Measurements from ENCODE around the gene USP53.
"Not testable (repeated sequence)": the region's sequence is repeated elsewhere in the genome, so short reads cannot be mapped to it uniquely, and the experiment has no call there.

The USP53 gene

DNA sequence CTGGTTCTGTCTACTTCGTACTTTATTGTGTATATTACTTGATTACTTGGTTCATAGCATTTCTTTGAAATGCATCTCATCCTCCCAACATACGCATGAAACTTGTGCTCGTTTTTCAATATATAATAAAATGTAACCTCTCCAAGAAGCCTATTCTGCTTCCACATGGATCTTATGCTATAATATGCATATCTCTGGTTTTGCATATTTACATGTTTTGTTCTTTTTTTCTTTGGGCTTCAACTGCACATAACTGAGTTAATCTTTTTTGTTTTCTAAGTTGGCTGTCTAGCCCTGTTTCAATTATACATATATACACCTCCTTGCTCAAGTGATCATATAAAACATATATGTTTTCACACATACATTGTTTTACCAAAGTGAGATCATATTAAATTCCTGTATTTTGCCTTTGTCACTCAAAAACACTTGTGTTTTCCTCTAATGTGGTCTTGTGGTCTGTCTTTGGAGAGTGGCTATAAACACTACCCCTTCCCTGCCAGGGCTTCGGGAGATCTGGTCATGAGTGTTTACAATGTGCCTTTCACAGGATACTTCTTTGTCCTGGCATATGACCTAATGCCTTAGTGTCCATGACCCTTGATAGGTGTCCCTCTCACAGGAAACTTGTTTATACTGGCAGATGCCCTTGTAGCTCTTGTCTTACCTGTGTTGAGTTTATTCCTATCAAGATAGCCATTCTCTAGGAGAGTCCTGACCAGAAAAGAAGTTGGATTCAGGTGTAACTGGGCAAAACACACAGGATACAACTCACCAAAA, 17.6 kb downstream of the USP53 start:
- no peak for DNase-seq

DNA sequence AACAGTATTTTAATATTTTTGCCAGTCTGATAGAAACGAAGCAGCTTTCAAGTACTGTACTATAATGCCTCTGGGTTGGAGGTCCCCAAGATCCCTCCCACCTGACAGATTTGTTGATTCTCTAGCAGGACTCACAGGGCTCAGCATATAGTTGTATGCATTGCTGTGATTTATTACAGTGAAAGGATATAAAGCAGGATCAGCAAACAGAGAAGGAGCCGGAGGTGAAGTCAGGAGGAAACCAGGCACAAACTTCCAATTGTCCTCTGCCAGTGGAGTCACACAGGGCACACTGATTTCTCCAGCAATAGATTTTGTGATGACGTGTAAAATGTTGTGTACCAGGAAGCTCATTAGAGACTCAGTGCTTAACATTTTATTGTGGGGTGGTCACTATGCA, 19.0 kb downstream of the USP53 start:
- DNase-seq, result no peak

DNA sequence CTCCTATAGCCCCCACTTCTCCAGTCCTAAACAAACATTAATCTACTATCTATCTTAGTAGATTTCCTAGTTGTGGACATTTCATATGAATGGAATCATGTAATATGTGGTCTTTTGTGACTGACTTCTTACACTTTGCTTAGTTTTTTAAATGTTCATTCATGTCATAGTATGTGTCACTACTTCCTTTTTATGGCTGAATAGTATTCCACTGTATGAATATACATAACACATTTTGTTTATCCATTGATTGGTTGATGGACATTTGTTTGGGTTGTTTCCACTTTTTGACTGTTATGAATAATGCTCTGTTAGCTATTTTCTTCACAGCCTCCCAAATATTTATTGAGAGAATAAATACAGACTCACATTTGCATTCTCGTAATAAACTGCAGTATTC, 19.8 kb downstream of the USP53 start:
- no peak for DNase-seq

DNA sequence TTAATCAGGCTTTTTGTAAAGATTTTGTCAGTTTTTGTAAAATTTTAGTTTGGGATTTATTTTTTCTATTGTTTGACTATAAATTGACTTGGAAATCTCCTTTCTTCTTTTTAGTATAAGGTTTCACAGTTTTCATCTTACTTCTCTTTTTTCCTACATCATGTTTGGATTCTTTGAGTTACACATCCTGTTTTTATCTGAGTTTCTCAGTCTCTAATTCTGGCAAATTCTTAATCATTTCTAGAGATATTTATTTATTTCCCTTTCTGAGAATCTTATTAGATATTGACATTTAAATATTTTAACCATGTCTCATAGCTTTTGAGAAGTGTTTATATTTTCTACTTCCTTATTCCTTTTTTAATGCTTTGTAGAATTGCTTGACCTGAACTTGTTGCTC, 20.7 kb downstream of the USP53 start:
- no peak for DNase-seq

DNA sequence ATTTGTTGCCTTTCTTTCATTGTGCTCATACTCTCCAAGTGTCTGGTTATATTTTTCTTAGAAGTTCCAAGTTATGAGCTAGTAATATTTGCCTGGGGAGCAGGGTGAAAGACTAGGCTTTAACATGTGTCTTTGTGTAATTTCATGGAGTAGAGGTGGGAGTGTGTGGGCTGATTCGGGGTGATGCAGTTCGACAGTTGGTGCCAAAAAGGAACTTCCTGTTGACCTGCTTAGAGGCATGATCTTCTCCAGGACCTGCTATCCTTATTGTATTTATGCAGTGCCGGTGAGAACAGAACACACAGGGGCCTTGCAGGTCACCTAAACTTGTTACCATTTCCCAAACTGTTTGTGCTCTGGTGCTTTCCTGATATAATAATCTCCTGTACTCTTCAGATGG, 21.2 kb downstream of the USP53 start:
- DNase-seq, result no peak

DNA sequence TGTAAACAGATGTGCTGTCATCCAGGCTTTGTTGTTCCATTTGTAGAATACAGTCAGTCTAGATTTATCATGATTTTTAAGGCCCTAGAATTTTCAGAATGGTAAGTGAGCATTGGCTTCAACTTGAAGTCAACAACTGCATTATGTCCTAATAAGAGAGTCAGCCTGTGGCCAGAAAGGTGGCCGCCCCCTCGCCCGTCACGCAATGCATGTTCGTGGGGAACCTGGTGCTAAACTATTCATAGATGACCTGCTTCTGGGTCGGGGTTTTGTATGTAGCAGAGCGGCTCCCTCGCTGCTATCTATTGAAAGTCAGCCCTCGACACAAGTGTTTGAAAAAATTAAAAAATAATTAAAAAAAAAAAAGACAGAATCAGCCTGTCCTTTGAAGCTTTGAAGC, 24.7 kb downstream of the USP53 start:
- DNase-seq, result no peak

DNA sequence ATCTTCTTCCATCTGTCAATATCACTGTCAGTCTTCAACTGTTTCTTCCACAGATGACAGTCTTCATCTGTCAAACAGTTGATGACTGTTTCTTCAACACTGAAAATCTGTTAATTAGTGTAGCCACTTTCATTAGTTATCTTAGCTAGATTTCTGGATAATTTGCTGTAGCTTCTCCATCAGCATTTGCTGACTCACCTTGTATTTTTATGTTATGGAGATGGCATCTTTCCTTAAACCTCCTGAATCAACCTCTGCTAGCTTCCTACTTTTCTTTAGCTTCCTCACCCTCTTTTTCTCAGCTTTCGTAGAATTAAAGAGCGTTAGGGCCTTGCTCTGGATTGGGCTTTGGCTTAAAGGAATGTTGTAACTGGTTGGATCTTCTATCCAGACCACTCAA, 25.1 kb downstream of the USP53 start:
- no peak for DNase-seq

DNA sequence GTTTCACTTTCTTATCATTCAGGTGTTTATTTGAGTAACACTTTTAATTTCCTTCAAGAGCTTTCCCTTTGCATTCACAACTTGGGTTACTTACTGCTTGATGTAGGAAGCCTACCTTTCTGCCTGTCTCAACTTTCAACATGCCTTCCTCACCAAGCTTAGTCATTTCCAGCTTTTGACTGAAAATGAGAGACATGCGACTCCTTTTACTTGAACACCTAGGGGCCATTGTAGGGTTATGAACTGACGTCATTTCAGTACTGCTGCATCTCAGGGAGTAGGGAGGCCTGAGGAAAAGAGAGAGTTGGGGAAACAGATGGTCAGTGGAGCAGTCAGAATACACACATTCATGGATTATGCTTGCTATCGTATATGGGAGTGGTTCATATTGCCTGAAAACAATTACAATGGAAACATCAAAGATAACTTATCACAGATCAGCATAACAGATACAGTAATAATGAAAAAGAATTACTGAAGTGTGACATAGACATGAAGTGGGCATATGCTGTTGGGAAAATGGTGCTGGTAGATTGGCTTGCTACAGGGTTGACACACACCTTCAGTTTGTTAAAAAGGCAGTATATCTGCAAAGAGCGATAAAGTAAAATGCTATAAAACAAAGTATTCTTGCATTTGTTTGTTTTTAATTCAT, 25.7 kb downstream of the USP53 start:
- no peak for DNase-seq

DNA sequence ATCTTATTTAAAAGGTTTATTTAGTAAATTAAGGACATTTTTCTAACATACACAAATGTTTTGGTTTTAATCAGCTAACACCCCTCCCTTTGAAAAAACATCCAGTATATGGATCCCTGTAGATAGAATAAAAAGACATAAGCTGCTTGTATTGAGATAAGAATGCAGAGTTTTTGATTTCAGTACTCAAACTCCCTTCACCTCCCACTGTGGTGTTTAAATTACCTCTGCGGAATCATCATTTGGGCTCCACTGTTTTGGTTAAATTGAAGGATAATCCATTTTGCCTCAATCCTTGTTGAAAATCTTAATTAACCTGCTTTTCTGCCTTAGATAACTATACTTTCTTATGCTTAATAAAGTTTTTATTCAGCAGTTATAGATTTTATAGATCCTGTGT, 27.6 kb downstream of the USP53 start:
- DNase-seq, result no peak

DNA sequence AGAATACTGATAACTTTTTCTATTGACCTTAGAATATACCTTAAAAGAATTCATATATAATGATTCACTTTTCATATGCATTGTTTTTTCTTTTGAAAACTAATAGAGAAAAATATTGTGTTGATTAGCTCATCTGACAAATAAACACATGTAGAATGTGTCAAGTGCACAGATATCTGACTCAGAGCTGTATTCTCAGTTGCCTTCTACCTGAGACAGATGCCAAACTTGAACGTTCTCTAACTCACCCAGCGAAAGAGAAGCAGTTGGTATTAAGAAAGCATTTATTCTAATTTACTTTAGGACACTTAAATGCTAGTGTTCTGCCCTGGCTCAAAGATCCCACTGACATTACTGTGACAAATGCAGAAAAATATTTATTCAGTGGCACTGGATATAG, 28.1 kb downstream of the USP53 start:
- DNase-seq, result no peak

DNA sequence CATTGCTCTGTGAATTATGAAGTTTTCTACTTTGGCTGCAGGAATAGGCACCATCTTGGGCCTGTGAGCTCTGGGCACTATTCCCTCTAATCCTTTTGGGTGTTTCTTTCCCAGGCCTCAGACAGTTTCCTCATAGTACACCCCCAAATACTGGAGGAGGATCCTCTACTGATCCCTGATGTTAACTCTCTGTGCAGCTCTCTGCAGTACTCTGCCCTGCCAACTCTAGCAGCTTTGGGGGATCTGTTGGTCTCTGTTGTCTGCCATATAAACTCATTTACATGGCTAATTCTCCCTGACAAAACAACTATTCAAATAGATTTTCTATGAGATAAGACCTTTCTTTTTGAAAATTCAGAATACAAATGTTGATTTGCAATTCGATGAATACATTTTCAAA, 29.9 kb downstream of the USP53 start:
- DNase-seq, result no peak

DNA sequence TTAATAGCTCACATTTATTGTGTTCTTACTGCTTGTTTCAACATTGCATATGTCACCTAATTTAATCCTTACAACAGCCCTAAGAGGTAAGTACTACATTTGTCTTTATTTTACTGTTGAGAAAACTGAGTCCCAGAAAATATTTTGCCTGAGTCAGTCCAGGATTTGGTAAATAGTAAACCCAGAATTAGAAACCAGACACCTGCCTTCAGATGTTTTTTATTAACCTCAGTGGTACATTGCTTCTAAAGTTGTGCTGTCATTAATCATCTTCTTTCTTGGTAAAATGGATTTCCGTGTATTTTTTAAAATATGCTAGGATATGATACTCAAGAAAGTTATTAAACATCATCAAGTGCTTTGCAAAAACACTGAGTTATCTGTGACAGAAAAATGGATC, 31.4 kb downstream of the USP53 start:
- DNase-seq, result no peak

DNA sequence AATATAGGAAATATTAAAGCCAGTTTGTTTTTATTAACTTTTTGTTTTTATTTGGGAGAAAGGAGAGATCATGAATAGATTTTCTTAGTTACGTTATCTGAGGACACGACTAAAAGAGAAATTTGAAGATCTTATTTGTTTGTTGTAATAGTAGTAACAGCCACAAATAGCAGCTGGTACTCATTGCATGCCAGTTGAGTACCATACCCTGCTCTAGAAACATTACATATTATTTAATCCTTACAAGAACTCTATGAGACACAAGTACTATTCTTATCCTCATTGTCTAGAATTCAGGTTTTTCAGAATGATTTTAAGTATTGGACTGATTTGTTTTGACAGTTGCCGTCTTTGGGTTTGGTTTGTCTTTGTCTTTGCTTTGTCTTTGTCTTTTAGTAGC, 31.8 kb downstream of the USP53 start:
- DNase-seq, result no peak

DNA sequence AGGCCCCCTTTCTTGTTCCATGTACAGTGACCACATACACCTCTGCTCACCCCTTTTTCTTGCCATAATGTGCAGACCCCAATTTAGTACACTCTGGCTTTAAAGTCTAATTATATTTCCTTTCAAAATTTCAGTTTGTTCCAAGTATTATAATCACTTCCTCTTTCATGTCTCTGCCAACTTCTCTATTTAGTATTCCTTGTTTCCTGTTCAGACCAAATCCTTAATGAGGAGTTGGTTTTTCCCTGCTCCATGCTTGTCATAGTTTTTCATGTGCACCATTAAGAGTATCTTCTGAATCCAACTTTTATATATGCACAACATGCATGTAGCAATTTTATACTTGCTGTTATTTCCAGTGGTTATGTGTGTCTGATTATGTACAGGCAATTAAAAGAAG, 32.3 kb downstream of the USP53 start:
- no peak for DNase-seq

DNA sequence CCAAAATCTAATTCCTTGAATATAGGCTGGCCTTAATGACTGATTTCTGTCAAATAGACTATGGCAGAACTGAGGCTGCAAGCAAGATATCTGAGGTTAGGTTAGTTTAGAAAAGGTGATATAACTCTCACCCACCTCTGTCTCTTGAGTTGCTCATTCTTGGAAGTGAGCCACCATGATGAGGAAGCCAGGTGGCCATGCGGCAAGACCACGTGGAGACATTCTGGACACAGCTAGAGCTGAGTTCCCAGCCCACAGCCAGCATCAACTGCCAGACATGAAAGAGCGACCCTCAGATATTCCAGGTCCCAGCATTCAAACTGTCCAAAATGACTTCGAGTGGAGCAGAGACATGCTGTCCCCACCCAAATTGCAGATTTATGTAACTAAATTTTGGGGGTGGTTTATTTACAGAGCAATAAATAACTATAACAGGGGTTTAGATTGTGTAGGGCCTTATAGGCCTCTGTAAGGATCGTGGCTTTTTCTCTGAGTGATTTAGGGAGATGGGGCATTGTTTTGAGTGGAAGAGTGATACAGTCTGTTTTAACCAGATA, 33.7 kb downstream of the USP53 start:
- DNase-seq, result no peak

DNA sequence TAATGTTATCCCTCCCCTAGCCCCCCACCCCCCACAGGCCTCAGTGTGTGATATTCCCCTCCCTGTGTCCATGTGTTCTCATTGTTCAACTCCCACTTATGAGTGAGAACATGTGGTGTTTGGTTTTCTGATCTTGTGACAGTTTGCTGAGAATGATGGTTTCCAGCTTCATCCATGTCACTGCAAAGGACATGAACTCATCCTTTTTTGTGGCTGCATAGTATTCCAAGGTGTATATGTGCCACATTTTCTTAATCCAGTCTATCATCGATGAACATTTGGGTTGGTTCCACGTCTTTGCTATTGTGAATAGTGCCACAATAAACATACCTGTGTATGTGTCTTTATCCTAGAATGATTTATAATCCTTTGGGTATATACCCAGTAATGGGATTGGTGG, 38.5 kb downstream of the USP53 start:
- not testable (repeated sequence) for DNase-seq

DNA sequence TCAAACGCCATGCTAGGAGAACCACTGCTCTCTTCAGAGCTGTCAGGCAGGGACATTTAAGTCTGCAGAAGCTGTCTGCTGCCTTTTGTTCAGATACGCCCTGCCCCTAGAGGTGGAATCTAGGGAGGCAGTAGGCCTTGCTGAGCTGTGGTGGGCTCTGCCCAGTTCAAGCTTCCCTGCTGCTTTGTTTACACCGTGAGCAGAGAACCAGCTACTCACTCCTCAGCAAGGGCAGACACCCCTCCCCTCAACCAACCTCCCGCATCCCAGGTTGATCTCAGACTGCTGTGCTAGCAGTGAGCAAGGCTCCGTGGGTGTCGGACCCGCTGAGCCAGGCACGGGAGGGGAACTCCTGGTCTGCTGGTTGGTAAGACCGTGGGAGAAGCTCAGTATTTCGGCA, 42.7 kb downstream of the USP53 start:
- DNase-seq, result not testable (repeated sequence)

DNA sequence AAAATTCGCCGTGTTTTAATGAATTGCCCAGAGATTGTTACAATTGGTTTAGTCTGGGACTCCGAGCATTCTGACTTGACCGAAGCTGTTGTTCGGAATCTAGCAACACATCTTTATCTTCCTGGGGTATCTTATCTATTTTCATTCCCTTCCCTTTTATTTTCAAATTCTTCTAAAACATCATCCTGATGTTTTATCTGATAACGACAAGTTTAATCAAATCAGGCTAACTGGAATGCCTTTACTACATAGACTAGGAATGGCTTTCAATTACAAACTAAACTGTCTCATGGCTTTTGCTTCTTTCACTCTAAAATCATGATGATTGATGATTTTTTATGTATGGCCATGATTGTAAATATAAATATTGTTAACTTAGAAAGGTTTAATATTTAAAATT, 48.0 kb downstream of the USP53 start:
- DNase-seq, result no peak

DNA sequence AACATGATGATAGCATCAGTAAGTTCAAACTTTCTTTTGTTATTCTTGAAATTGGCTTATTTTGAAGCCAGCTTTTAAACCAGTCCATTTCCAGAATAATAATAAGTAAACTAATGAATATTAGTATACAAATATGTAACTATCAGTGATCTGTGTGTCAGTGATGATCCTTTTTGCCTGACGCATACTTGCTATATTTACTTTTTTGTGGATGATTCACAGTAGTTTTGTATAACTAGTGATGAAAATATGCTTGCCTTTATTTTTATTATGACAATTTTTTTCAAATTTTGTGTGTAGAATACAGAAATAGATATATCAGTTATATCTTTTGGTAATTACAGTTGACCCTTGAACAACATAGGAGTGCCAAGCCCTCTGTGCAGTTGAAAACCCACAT, 49.5 kb downstream of the USP53 start:
- no peak for DNase-seq

DNA sequence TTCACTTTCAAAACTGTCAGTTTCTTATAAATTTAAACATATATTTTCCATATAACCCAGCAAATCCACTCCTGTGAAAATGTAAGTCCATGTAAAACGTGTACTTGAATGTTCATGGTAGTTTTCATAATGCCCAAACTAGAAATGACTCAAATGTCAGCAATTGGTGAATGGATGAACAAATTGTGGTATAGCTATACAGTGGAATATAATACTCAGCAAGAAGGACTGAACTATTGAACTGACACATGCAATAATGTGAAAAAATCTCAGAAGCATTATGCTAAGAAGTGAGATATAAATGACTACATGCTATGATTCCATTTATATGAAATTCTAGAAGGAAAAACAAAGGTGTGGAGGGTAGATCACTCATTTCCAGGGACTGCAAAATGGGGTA, 52.2 kb downstream of the USP53 start:
- no peak for DNase-seq

DNA sequence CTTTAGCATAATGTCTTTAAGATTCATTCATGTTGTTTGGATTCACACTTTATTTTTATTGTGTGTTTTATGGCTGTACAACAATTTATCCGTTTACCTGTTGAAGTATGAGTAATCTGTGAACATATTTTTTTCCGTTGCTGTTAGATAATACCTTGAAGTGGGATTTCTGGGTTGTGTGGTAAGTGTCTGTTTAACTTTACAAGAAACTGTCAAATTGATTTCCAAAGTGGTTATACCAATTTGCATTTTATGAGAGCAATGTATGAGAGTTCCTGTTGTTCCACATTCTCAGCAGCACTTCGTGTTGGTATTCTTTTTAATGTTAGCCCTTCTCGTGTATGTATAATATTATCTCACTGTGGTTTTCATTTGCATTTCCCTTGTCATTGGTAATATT, 53.6 kb downstream of the USP53 start:
- no peak for DNase-seq

DNA sequence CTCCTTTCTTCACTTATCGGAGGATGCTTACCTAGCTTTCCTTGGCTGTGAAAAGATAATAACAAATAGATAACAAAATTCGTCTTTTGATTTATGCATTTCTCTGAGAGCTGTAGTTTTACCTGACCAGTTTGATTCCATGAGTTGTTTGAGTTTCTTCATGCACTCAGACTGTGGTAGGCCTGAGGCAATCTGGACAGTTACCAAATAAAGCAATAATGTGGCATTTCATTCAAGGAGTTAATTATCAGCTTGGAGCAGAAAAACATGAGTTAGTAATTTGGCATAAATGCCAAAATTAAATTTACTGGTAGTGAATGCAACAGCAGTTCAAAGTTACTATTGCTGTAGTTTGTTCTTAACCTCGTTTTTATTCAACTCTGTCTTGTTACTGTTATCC, 56.0 kb downstream of the USP53 start:
- no peak for DNase-seq

DNA sequence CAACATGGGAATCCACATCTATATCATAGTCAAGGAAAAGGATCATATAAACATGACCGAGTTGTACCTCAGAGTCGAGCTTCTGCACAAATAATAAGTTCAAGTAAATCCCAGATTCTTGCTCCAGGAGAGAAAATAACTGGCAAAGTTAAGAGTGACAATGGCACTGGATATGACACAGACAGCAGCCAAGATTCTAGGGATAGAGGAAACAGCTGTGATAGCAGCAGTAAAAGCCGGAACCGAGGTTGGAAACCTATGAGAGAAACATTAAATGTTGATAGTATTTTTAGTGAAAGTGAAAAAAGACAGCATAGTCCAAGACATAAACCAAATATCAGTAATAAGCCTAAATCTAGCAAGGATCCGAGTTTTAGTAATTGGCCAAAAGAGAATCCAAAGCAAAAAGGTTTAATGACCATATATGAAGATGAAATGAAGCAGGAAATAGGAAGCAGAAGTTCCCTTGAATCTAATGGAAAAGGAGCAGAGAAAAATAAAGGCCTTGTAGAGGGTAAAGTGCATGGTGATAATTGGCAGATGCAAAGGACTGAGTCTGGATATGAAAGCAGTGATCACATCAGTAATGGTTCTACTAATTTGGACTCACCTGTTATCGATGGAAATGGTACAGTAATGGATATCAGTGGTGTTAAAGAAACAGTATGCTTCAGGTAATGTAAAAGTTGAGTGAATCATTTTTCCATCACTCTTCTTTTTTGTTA, 59.0 kb downstream of the USP53 start:
- DNase-seq, result no peak

DNA sequence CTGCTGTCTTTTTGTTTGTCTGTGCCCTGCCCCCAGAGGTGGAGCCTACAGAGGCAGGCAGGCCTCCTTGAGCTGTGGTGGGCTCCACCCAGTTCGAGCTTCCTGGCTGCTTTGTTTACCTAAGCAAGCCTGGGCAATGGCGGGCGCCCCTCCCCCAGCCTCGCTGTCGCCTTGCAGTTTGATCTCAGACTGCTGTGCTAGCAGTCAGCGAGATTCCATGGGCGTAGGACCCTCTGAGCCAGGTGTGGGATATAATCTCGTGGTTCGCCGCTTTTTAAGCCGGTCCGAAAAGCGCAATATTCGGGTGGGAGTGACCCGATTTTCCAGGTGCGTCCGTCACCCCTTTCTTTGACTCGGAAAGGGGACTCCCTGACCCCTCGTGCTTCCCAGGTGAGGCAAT, 67.0 kb downstream of the USP53 start:
- DNase-seq, result not testable (repeated sequence)
